ENCODE data around the gene LSM14B. TPM values are rescaled to one million over a fixed set of nuclear protein-coding genes. Genes with fewer than 3 reads are reported as not detected.

LSM14B gene
- polyA plus RNA-seq, 3 donors from 2014 or later: 0.19 to 1.9 (median 1.4) TPM

DNA sequence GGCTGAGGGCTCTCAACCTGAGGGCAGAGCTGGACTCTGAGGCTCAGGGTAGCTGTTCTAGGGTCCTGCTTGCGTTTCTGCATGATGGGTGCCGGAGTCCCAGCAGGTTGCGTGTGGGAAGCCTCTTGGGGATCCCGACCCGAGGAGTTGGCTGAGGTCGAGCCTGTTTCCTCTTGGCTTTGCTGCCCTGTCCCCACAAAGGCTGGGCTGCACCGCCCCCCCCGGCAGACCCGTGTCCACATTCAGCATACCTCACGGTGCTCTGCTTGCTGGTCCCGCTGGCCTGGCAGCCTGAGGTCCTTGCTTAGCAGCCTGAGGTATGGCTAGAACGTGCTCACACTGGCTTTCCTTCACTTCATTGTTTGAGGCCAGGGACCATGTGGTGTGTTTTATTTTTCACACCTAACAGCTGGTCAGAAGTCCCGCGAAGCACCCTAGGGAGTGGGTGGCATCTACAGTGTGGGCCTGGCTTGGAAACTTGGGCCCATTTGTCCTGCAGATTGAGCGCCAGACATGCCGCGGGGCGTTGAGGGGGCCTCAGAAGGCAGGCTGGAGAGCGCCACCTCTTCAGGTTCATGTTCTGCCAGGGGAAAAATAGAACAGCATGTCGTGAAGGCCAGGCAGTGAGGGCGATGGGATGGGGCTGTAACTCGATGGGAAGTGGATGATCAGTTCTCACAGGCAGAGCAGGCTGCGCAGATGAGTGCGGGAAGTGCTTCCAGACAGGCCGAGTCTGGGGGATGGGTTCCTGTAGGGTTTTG is 9.5 kb downstream of the LSM14B start:
- H3K9me3 Mint-ChIP-seq: no peaks in the 10 kb centered on the region
- peaks cover 25 to 51% (median 26%) of the 10 kb centered on the region in 3 donors for H3K36me3 Mint-ChIP-seq
- H3K4me3 Mint-ChIP-seq: peak overlapping the region in 4 of 5 donors; percentile 58 to 66 (median 64)
- H3K27ac Mint-ChIP-seq: peak overlapping the region; percentile 72 to 89 (median 84)
- DNase-seq: no peak
- peaks cover 29 to 31% of the 10 kb centered on the region in 2 donors for H3K4me1 Mint-ChIP-seq
- H3K27me3 Mint-ChIP-seq (ENCODE audit: low read depth in 3 of 3): peaks cover 2 to 6% (median 5%) of the 10 kb centered on the region in 3 donors

GRCh38 chr20:62132421-62132820 is 10.1 kb downstream of the LSM14B start:
- H3K9me3 Mint-ChIP-seq: no peaks in the 10 kb centered on the region
- peak overlapping the region; percentile 1 to 66 (median 64) for H3K4me3 Mint-ChIP-seq
- no peak for DNase-seq

DNA sequence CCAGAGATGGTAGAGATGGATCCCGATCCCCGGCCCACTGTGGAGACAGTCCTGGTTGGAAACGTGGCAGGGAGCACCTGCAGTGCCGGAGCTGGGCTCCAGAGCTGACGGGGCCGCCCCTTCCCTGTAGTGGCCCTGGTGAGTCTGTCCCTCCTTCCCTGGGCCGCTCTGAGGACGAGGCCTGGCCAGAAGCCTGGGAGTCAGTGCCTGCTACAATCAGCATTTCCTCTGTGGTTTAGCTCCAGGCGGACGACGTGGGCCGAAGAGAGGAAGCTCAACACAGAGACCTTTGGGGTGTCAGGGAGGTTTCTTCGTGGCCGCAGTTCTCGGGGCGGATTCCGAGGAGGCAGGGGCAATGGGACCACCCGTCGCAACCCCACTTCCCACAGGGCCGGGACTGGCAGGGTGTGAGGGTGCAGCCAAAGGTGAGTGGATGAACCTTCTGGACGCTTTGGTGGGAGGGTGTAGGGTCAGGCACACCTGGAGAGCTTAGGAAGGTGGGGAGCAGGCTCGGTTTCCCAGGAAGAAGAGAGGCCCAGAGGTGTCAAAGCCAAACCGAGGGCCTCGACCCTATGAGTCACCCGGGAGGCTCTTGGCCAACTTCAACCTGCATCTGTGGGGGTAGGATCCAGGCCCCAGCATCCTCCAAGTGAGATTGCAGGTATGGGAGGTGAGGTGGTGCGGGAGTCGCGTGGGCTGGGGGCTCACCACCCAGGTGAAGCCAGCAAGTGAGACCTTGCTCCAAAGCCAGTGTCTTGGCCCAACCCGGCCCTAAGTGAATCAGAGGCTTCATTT is 11.0 kb downstream of the LSM14B start:
- H3K27me3 Mint-ChIP-seq (ENCODE audit: low read depth in 3 of 3): peaks cover 4 to 8% (median 5%) of the 10 kb centered on the region in 3 donors
- DNase-seq: no peak
- H3K36me3 Mint-ChIP-seq: peaks cover 20 to 50% (median 24%) of the 10 kb centered on the region in 3 donors
- peak overlapping the region in 5 of 6 donors; percentile 66 to 86 (median 82) for H3K27ac Mint-ChIP-seq
- H3K9me3 Mint-ChIP-seq: no peaks in the 10 kb centered on the region
- peak overlapping the region in 1 of 5 donors; percentile 4 for H3K4me3 Mint-ChIP-seq
- peaks cover 37 to 39% of the 10 kb centered on the region in 2 donors for H3K4me1 Mint-ChIP-seq

More at GRCh38 chr20:62132421-62132820, 10.1 kb downstream of the LSM14B start:
- peaks cover 22 to 50% (median 25%) of the 10 kb centered on the region in 3 donors for H3K36me3 Mint-ChIP-seq
- peaks cover 3 to 8% (median 5%) of the 10 kb centered on the region in 3 donors for H3K27me3 Mint-ChIP-seq (ENCODE audit: low read depth in 3 of 3)
- H3K4me1 Mint-ChIP-seq: peaks cover 32 to 37% of the 10 kb centered on the region in 2 donors
- H3K27ac Mint-ChIP-seq: peak overlapping the region; percentile 72 to 89 (median 84)

DNA sequence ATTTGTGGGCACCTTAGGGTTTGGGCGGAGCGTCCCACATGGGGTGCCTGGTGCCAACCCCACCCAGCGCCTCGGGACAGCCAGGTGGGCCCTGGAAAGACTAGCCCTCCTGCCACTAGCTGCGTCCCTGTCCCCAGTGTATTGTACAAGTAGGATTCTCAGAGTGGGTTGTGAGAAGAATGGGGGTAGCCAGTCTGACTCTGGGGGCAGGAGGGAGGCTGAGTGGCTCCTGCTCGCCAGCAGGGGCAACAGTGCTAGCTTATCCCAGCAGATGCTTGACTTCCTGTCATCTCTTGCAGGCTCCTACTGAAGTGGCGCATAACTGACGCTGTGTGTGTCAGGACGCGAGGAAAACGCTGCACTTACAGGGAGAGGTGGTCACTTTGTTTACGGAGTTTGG is 11.6 kb downstream of the LSM14B start:
- Mint-ChIP-seq H3K9me3 (no peaks in the 10 kb centered on the region), H3K27me3 (ENCODE audit: low read depth in 3 of 3) (peaks cover 4 to 7% (median 7%) of the 10 kb centered on the region in 3 donors), H3K27ac (peak overlapping the region in 5 of 6 donors; percentile 57 to 80 (median 75)), H3K4me1 (peaks cover 34 to 40% of the 10 kb centered on the region in 2 donors), H3K36me3 (peaks cover 17 to 48% (median 21%) of the 10 kb centered on the region in 3 donors), H3K4me3 (no peak overlapping the region)
- no peak for DNase-seq

DNA sequence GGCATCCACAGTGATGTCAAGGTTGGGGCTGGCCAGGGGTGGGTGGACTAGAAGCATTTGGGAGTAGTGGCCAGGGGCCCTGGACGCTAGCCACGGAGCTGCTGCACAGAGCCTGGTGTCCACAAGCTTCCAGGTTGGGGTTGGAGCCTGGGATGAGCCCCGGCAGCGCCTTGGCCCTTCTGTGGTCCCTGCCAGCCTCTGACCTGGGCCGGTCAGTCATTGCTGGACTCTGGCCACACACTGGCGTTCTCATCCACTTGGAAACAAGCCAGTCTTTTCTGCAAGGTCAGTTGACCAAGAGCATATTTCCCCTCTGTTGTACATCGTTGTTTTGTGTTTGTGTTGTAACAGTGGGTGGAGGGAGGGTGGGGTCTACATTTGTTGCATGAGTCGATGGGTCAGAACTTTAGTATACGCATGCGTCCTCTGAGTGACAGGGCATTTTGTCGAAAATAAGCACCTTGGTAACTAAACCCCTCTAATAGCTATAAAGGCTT is 12.5 kb downstream of the LSM14B start:
- DNase-seq: no peak
- Mint-ChIP-seq H3K9me3 (no peaks in the 10 kb centered on the region), H3K27me3 (ENCODE audit: low read depth in 3 of 3) (peaks cover 4 to 7% (median 7%) of the 10 kb centered on the region in 3 donors), H3K4me3 (no peak overlapping the region), H3K27ac (peak overlapping the region in 2 of 6 donors; percentile 12 to 20), H3K4me1 (peaks cover 35 to 40% of the 10 kb centered on the region in 2 donors), H3K36me3 (peaks cover 17 to 53% (median 21%) of the 10 kb centered on the region in 3 donors)

DNA sequence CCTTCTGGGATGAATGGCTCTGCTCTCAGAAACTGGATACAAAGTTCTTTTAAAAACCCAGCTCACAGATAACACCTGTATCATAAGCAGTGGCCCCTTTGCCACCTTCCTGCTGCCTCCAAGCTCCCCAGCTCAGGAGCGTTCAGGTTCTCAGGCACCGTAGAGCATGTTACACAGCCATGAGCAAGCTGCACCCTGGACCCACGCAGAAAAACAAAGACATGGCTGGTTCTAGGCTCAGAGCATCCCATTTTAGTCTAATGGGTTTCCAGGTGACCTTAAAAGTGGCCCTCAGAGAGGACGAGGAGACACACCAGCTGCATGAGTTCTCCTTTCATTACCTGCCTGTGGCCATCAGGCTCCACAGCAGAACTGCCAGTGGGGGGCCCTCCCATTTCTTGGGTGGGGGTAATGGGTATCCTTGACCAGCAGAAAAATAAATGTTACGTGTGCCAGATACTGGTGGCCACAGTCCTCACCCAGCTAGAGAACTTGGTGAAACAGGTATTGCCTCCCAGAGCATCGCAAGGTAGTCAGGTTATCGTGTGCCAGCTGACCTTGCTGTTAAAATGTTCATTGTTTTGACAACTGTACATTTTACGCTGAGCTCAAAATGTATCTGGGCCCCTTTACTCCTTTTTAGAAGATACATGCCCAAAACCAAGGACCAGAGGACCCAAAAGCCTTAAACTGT is 13.4 kb downstream of the LSM14B start:
- no peak overlapping the region for H3K4me3 Mint-ChIP-seq
- no peak for DNase-seq
- H3K9me3 Mint-ChIP-seq: no peaks in the 10 kb centered on the region
- peaks cover 4 to 7% (median 7%) of the 10 kb centered on the region in 3 donors for H3K27me3 Mint-ChIP-seq (ENCODE audit: low read depth in 3 of 3)
- peak overlapping the region; percentile 31 to 78 (median 74) for H3K27ac Mint-ChIP-seq
- H3K4me1 Mint-ChIP-seq: peaks cover 42 to 45% of the 10 kb centered on the region in 2 donors
- H3K36me3 Mint-ChIP-seq: peaks cover 17 to 44% (median 21%) of the 10 kb centered on the region in 3 donors

- peaks cover 44 to 52% of the 10 kb centered on the region in 2 donors for H3K4me1 Mint-ChIP-seq
- DNase-seq: peak; percentile 62 to 69 (median 63)
- no peak overlapping the region for H3K4me3 Mint-ChIP-seq
- peaks cover 11 to 38% (median 21%) of the 10 kb centered on the region in 3 donors for H3K36me3 Mint-ChIP-seq
- H3K9me3 Mint-ChIP-seq: no peaks in the 10 kb centered on the region
- peak overlapping the region; percentile 74 to 83 (median 78) for H3K27ac Mint-ChIP-seq
- H3K27me3 Mint-ChIP-seq (ENCODE audit: low read depth in 3 of 3): peaks cover 4 to 12% (median 7%) of the 10 kb centered on the region in 3 donors
These were observed 14.2 kb downstream of the LSM14B start for GRCh38 chr20:62136283-62137091.

DNA sequence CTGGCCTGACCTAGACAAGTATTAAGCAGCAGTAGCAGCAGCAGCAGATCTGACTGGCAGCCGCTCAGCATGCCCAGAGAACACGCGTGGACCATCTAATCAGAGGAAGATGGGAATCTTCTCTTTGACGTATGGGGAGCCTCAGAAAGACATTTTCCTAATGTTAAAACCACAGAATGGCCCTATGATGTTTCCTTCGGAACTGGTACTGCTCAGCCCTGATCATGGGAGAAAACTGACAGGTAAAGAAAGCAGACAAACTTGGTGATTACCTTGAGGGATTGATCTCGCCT is 14.8 kb downstream of the LSM14B start:
- H3K36me3 Mint-ChIP-seq: peaks cover 11 to 38% (median 21%) of the 10 kb centered on the region in 3 donors
- DNase-seq: no peak
- no peak overlapping the region for H3K4me3 Mint-ChIP-seq
- peaks cover 47 to 54% of the 10 kb centered on the region in 2 donors for H3K4me1 Mint-ChIP-seq
- peak overlapping the region; percentile 74 to 83 (median 78) for H3K27ac Mint-ChIP-seq
- H3K27me3 Mint-ChIP-seq (ENCODE audit: low read depth in 3 of 3): peaks cover 9 to 15% (median 10%) of the 10 kb centered on the region in 3 donors
- H3K9me3 Mint-ChIP-seq: no peaks in the 10 kb centered on the region

GRCh38 chr20:62137478-62138203 is 15.4 kb downstream of the LSM14B start:
- H3K36me3 Mint-ChIP-seq: peaks cover 11 to 32% (median 21%) of the 10 kb centered on the region in 3 donors

GRCh38 chr20:62138204-62138543 is 15.9 kb downstream of the LSM14B start:
- Mint-ChIP-seq H3K4me3 (no peak overlapping the region), H3K9me3 (no peaks in the 10 kb centered on the region), H3K27ac (peak overlapping the region; percentile 73 to 83 (median 78)), H3K36me3 (peaks cover 11 to 32% (median 21%) of the 10 kb centered on the region in 3 donors), H3K27me3 (ENCODE audit: low read depth in 3 of 3) (peaks cover 8 to 21% (median 12%) of the 10 kb centered on the region in 3 donors), H3K4me1 (peaks cover 43 to 52% of the 10 kb centered on the region in 2 donors)
- no peak for DNase-seq

More at GRCh38 chr20:62137478-62138203, 15.4 kb downstream of the LSM14B start:
- H3K4me1 Mint-ChIP-seq: peaks cover 45 to 52% of the 10 kb centered on the region in 2 donors
- no peaks in the 10 kb centered on the region for H3K9me3 Mint-ChIP-seq
- peak overlapping the region; percentile 74 to 83 (median 78) for H3K27ac Mint-ChIP-seq
- no peak for DNase-seq
- peaks cover 9 to 19% (median 12%) of the 10 kb centered on the region in 3 donors for H3K27me3 Mint-ChIP-seq (ENCODE audit: low read depth in 3 of 3)
- no peak overlapping the region for H3K4me3 Mint-ChIP-seq

- H3K9me3 Mint-ChIP-seq: no peaks in the 10 kb centered on the region
- no peak for DNase-seq
- H3K4me3 Mint-ChIP-seq: no peak overlapping the region
- peaks cover 8 to 23% (median 12%) of the 10 kb centered on the region in 3 donors for H3K27me3 Mint-ChIP-seq (ENCODE audit: low read depth in 3 of 3)
- peaks cover 40 to 52% of the 10 kb centered on the region in 2 donors for H3K4me1 Mint-ChIP-seq
- peak overlapping the region in 2 of 6 donors; percentile 43 to 78 for H3K27ac Mint-ChIP-seq
- peaks cover 11 to 32% (median 21%) of the 10 kb centered on the region in 3 donors for H3K36me3 Mint-ChIP-seq
These were observed 16.6 kb downstream of the LSM14B start for GRCh38 chr20:62138912-62139311.

- Mint-ChIP-seq H3K27ac (peak overlapping the region in 5 of 6 donors; percentile 49 to 78 (median 57)), H3K27me3 (ENCODE audit: low read depth in 3 of 3) (peaks cover 10 to 23% (median 12%) of the 10 kb centered on the region in 3 donors), H3K9me3 (no peaks in the 10 kb centered on the region), H3K4me1 (peaks cover 40 to 56% of the 10 kb centered on the region in 2 donors), H3K36me3 (peaks cover 11 to 32% (median 17%) of the 10 kb centered on the region in 3 donors), H3K4me3 (peak overlapping the region in 1 of 5 donors; percentile 30)
- no peak for DNase-seq
These were observed 17.4 kb downstream of the LSM14B start for GRCh38 chr20:62139636-62140035.
